K562 (cell line): Measurements from ENCODE around the gene ZNF816. TPM values are rescaled to one million over a fixed set of nuclear protein-coding genes. Genes with fewer than 3 reads are reported as not detected.

Source experiments
- CBFA2T2 ChIP-seq: fragments of 450-650 bp; conservative IDR thresholded peaks from 2 replicates; pipeline ENCODE4 v1.6.1; 2017; ENCODE audit warnings: mild to moderate bottlenecking
- HCFC1 ChIP-seq: IDR thresholded peaks from 2 replicates; pipeline ENCODE4 v1.6.1; 2012; ENCODE audit warnings: low read depth, low read length, improper control_type of control experiment
- HMGN3 ChIP-seq: IDR thresholded peaks from 2 replicates; pipeline ENCODE4 v1.6.1; 2011; ENCODE audit warnings: borderline replicate concordance, low read depth, mild to moderate bottlenecking, mixed read lengths, low read length; ENCODE audit not compliant: insufficient read length; ENCODE audit errors: extremely low read depth
- THAP12 ChIP-seq: fragments of 250-450 bp; sonication (Bioruptor Pico); IDR thresholded peaks from 2 replicates; pipeline ENCODE4 v1.9.0; 2021; ENCODE audit warnings: mild to moderate bottlenecking, inconsistent platforms
- ZBTB12 ChIP-seq: fragments of 250-450 bp; sonication (Bioruptor Pico); IDR thresholded peaks from 2 replicates; pipeline ENCODE4 v1.4.0; 2020
- ZBTB49 ChIP-seq: sonication (generic); formaldehyde crosslinking; IDR thresholded peaks from 2 replicates; pipeline ENCODE4 v1.8.0; 2022; ENCODE audit warnings: missing genetic modification reagents, mild to moderate bottlenecking, borderline replicate concordance
- ZNF407 ChIP-seq: fragments of 450-650 bp; IDR thresholded peaks from 2 replicates; pipeline ENCODE4 v1.6.1; 2016; ENCODE audit warnings: low read depth
- polyA plus RNA-seq, 8 experiments: library from polyadenylated mRNA; depleted of rRNA in 4 of 8; stranded (reverse) in 5 of 8; unstranded in 3 of 8; fragments of >200 nt; fragmentation: Nextera tagmentation in 2 of 8; fragmentation: Illumina TruSeq in 1 of 8; extraction: Ambion mirVana in 2 of 8; extraction: Trizol in 1 of 8; gene quantifications; 2 replicates each; pipeline versions ENCODE4 v1.2.1 to v1.2.3, GENCODE V29; 2011 to 2014; ENCODE audit warnings: inconsistent platforms in 1 of 8, missing spikeins in 1 of 8
- total RNA-seq, 7 experiments: library from RNA; depleted of rRNA in 6 of 7; stranded (reverse); fragments of >200 nt in 6 of 7; fragmentation: Illumina TruSeq in 2 of 7; extraction: Trizol in 2 of 7; gene quantifications; 2 replicates each; pipeline versions ENCODE4 v1.2.1 to v1.2.3, GENCODE V29; 2011 to 2021; ENCODE audit warnings: low replicate concordance in 1 of 7

The ZNF816 gene
- total and polyA plus RNA-seq, 9 of the 15 experiments (the other 6 are each of a cell fraction or from before 2014, with no cell fraction given): 8.6 to 23.4 (median 13.0) TPM

- TF ChIP-seq ZBTB49: no peak
- TF ChIP-seq ZBTB12: no peak
- no peak for TF ChIP-seq HMGN3
- no peak for TF ChIP-seq HCFC1
- TF ChIP-seq CBFA2T2: no peak; the same call in 1 of the 2 replicates
- no peak for TF ChIP-seq THAP12 (CRISPR knock-in tag)
- TF ChIP-seq ZNF407: no peak
Measured at GRCh38 chr19:52942386-52943133, 20.1 kb downstream of the ZNF816 start (continued).
